Fibroblast of mammary gland (primary cell): ENCODE measurements around the gene APH1A.
A peak's percentile ranks its signal among the peaks of the same experiment; 100 is the strongest.
"Not testable (repeated sequence)": the region's sequence is repeated elsewhere in the genome, so short reads cannot be mapped to it uniquely, and the experiment has no call there.

Experiments
- DNase-seq: peaks from one replicate; pipeline ENCODE4 v3.0.0-alpha.2; 2010; ENCODE audit warnings: low read depth
- H3K4me3 ChIP-seq: 2 replicates; pipeline ENCODE4 v1.5.1; 2011; ENCODE audit warnings: low read depth, mild to moderate bottlenecking, low read length, moderate library complexity; ENCODE audit not compliant: control insufficient read depth
- CTCF ChIP-seq: conservative IDR thresholded peaks from 2 replicates; pipeline ENCODE4 v1.5.1; 2011; ENCODE audit warnings: low read depth, low read length, inconsistent platforms; ENCODE audit not compliant: control insufficient read depth, insufficient read depth

APH1A gene

GRCh38 chr1:150234309-150234565, 34.6 kb downstream of the APH1A start:
- no peak for TF ChIP-seq CTCF
- DNase-seq = no peak

GRCh38 chr1:150233359-150234308, 35.2 kb downstream of the APH1A start:
- no peak for TF ChIP-seq CTCF
- peak overlapping the region; percentile 67 for H3K4me3 ChIP-seq
- peak; percentile 40 for DNase-seq

More at GRCh38 chr1:150234309-150234565, 34.6 kb downstream of the APH1A start:
- H3K4me3 ChIP-seq = peak overlapping the region; percentile 67

- not testable (repeated sequence) for H3K4me3 ChIP-seq, DNase-seq
Measured at GRCh38 chr1:150232921-150233320, 35.9 kb downstream of the APH1A start.

GRCh38 chr1:150228246-150228645, 40.6 kb downstream of the APH1A start:
- DNase-seq, H3K4me3 ChIP-seq: not testable (repeated sequence)

GRCh38 chr1:150227228-150227627, 41.6 kb downstream of the APH1A start:
- no peak for TF ChIP-seq CTCF
- H3K4me3 ChIP-seq = no peak overlapping the region
- DNase-seq = no peak

- no peak for DNase-seq
- no peak for TF ChIP-seq CTCF
- H3K4me3 ChIP-seq = no peak overlapping the region
Measured at GRCh38 chr1:150226486-150226885, 42.3 kb downstream of the APH1A start.

- no peak for TF ChIP-seq CTCF
- DNase-seq = no peak
- no peak overlapping the region for H3K4me3 ChIP-seq
Measured at GRCh38 chr1:150225546-150225945, 43.3 kb downstream of the APH1A start.

- no peak for DNase-seq
- TF ChIP-seq CTCF = no peak
- no peak overlapping the region for H3K4me3 ChIP-seq
Measured at GRCh38 chr1:150224983-150225382, 43.8 kb downstream of the APH1A start.
